ENCODE data around the gene PIN1. TPM values are rescaled to one million over a fixed set of nuclear protein-coding genes. Genes with fewer than 3 reads are reported as not detected.

The PIN1 gene
- total and polyA plus RNA-seq, 2 of the 13 experiments (the other 11 are each of a cell fraction or from before 2014, with no cell fraction given), result 31.9 to 72.0 TPM

- TF ChIP-seq ZNF563 (CRISPR knock-in tag; IDR thresholded peaks at IDR 0.05) (peak; percentile 64; the same call in 1 of the 2 replicates), NFE2L1 (CRISPR knock-in tag; IDR thresholded peaks at IDR 0.05; ENCODE audit: borderline replicate concordance) (no peak), CEBPZ (IDR thresholded peaks at IDR 0.05; ENCODE audit: low read length) (no peak), ZNF530 (CRISPR knock-in tag; IDR thresholded peaks at IDR 0.05; ENCODE audit: low read depth) (no peak), EP300 (IDR thresholded peaks at IDR 0.05; ENCODE audit: low read depth in 2 of 2, low read length in 2 of 2) (no peak), EP300 (CRISPR knock-in tag; IDR thresholded peaks at IDR 0.05; ENCODE audit: borderline replicate concordance) (no peak), ZNF33A (CRISPR knock-in tag; IDR thresholded peaks at IDR 0.05; ENCODE audit: borderline replicate concordance) (no peak), ZNF891 (CRISPR knock-in tag; IDR thresholded peaks at IDR 0.05) (no peak), SMC3 (IDR thresholded peaks at IDR 0.05; ENCODE audit: low read length) (no peak), ERF (CRISPR knock-in tag; IDR thresholded peaks at IDR 0.05) (0 out of 2 replicates have a peak, but pooled peaks have one; percentile 3), TMF1 (CRISPR knock-in tag; IDR thresholded peaks at IDR 0.05; ENCODE audit: low read depth) (no peak), ZGPAT (CRISPR knock-in tag; IDR thresholded peaks at IDR 0.05) (peak; percentile 29; the same call in 1 of the 2 replicates), KAT2B (IDR thresholded peaks at IDR 0.05; ENCODE audit: borderline replicate concordance, low read depth, low read length) (no peak), FIP1L1 (IDR thresholded peaks at IDR 0.05; ENCODE audit: borderline replicate concordance, insufficient read depth, low read depth, low read length) (no peak), ATF2 (CRISPR knock-in tag; IDR thresholded peaks at IDR 0.05) (no peak; the same call in 1 of the 2 replicates), PAX8 (CRISPR knock-in tag; IDR thresholded peaks at IDR 0.05; ENCODE audit: borderline replicate concordance) (no peak), ATM (IDR thresholded peaks at IDR 0.05; ENCODE audit: borderline replicate concordance) (no peak), REXO4 (CRISPR knock-in tag; IDR thresholded peaks at IDR 0.05; ENCODE audit: borderline replicate concordance) (no peak), ZNF710 (CRISPR knock-in tag; IDR thresholded peaks at IDR 0.05; ENCODE audit: borderline replicate concordance) (0 out of 2 replicates have a peak, but pooled peaks have one; percentile 37), EEA1 (CRISPR knock-in tag; IDR thresholded peaks at IDR 0.05; ENCODE audit: borderline replicate concordance) (no peak)
These were observed 49.5 kb upstream of the PIN1 start (continued) for GRCh38 chr19:9785367-9786331.
